Neuron (in vitro differentiated cells): ENCODE results near the gene MTM1.

ENCODE experiments used
- H2AFZ ChIP-seq: one replicate; pipeline ENCODE4 v1.6.1; 2013; ENCODE audit warnings: low read depth, mild to moderate bottlenecking, inconsistent platforms, low read length, moderate library complexity
- H3K27me3 ChIP-seq: one replicate; pipeline ENCODE4 v1.6.1; 2013; ENCODE audit warnings: low read length; ENCODE audit not compliant: insufficient read depth
- H3K36me3 ChIP-seq: one replicate; pipeline ENCODE4 v1.6.1; 2013; ENCODE audit warnings: low read length; ENCODE audit not compliant: insufficient read depth
- H3K4me1 ChIP-seq: one replicate; pipeline ENCODE4 v1.6.1; 2013; ENCODE audit warnings: low read length; ENCODE audit not compliant: insufficient read depth
- H3K4me3 ChIP-seq: 2 replicates; pipeline ENCODE4 v1.5.1; 2013; ENCODE audit warnings: mild to moderate bottlenecking, low read length, moderate library complexity
- H3K9me3 ChIP-seq: one replicate; pipeline ENCODE4 v1.6.1; 2013; ENCODE audit warnings: low read length

Gene MTM1

GRCh38 chrX:150696866-150697265 is 128.4 kb downstream of the MTM1 start:
- no peak overlapping the region for H3K4me3 ChIP-seq
- H3K4me1 ChIP-seq = peaks cover 8% of the 10 kb centered on the region
- H2AFZ ChIP-seq = no peak overlapping the region
- no peaks in the 10 kb centered on the region for H3K27me3 ChIP-seq
- no peaks in the 10 kb centered on the region for H3K9me3 ChIP-seq
- H3K36me3 ChIP-seq = peaks cover 5% of the 10 kb centered on the region

GRCh38 chrX:150697641-150698040 is 129.2 kb downstream of the MTM1 start:
- Histone ChIP-seq H3K36me3 (peaks cover 5% of the 10 kb centered on the region), H3K4me3 (no peak overlapping the region), H3K9me3 (no peaks in the 10 kb centered on the region), H3K27me3 (no peaks in the 10 kb centered on the region), H3K4me1 (peaks cover 6% of the 10 kb centered on the region), H2AFZ (no peak overlapping the region)

GRCh38 chrX:150698981-150699380 is 130.6 kb downstream of the MTM1 start:
- Histone ChIP-seq H3K4me3 (no peak overlapping the region), H2AFZ (no peak overlapping the region), H3K36me3 (peaks cover 5% of the 10 kb centered on the region), H3K27me3 (no peaks in the 10 kb centered on the region), H3K9me3 (no peaks in the 10 kb centered on the region), H3K4me1 (peaks cover 4% of the 10 kb centered on the region)

- no peak overlapping the region for H3K4me3 ChIP-seq
- H3K27me3 ChIP-seq = no peaks in the 10 kb centered on the region
- no peaks in the 10 kb centered on the region for H3K9me3 ChIP-seq
Observed at GRCh38 chrX:150700107-150700506, 131.7 kb downstream of the MTM1 start.

GRCh38 chrX:150701377-150701776 is 133.0 kb downstream of the MTM1 start:
- no peak overlapping the region for H2AFZ ChIP-seq
- H3K27me3 ChIP-seq = no peaks in the 10 kb centered on the region
- H3K4me1 ChIP-seq = no peaks in the 10 kb centered on the region
- H3K4me3 ChIP-seq = no peak overlapping the region
- no peaks in the 10 kb centered on the region for H3K9me3 ChIP-seq
- H3K36me3 ChIP-seq = peaks cover 5% of the 10 kb centered on the region

More at GRCh38 chrX:150700107-150700506, 131.7 kb downstream of the MTM1 start:
- no peaks in the 10 kb centered on the region for H3K4me1 ChIP-seq
- H3K36me3 ChIP-seq = peaks cover 5% of the 10 kb centered on the region
- no peak overlapping the region for H2AFZ ChIP-seq

- H2AFZ ChIP-seq = no peak overlapping the region
- no peaks in the 10 kb centered on the region for H3K4me1 ChIP-seq
- no peaks in the 10 kb centered on the region for H3K27me3 ChIP-seq
- peaks cover 5% of the 10 kb centered on the region for H3K36me3 ChIP-seq
- H3K9me3 ChIP-seq = no peaks in the 10 kb centered on the region
- H3K4me3 ChIP-seq = no peak overlapping the region
Observed at GRCh38 chrX:150702966-150703694, 134.7 kb downstream of the MTM1 start.

GRCh38 chrX:150703695-150703974 is 135.2 kb downstream of the MTM1 start:
- Histone ChIP-seq H3K36me3 (peaks cover 5% of the 10 kb centered on the region), H2AFZ (no peak overlapping the region), H3K4me1 (no peaks in the 10 kb centered on the region), H3K4me3 (no peak overlapping the region), H3K9me3 (no peaks in the 10 kb centered on the region), H3K27me3 (no peaks in the 10 kb centered on the region)

- Histone ChIP-seq H3K4me1 (no peaks in the 10 kb centered on the region), H3K36me3 (peaks cover 5% of the 10 kb centered on the region), H3K27me3 (no peaks in the 10 kb centered on the region), H3K9me3 (no peaks in the 10 kb centered on the region), H2AFZ (no peak overlapping the region), H3K4me3 (no peak overlapping the region)
Observed at GRCh38 chrX:150704030-150704613, 135.7 kb downstream of the MTM1 start.

- no peaks in the 10 kb centered on the region for H3K27me3 ChIP-seq
- no peaks in the 10 kb centered on the region for H3K4me1 ChIP-seq
- H2AFZ ChIP-seq = no peak overlapping the region
- no peaks in the 10 kb centered on the region for H3K9me3 ChIP-seq
- H3K4me3 ChIP-seq = no peak overlapping the region
- no peaks in the 10 kb centered on the region for H3K36me3 ChIP-seq
Observed at GRCh38 chrX:150712619-150713018, 144.2 kb downstream of the MTM1 start.

- Histone ChIP-seq H3K9me3 (no peaks in the 10 kb centered on the region), H2AFZ (no peak overlapping the region), H3K36me3 (no peaks in the 10 kb centered on the region), H3K27me3 (no peaks in the 10 kb centered on the region), H3K4me3 (no peak overlapping the region), H3K4me1 (no peaks in the 10 kb centered on the region)
Observed at GRCh38 chrX:150715184-150715583, 146.8 kb downstream of the MTM1 start.

- no peaks in the 10 kb centered on the region for H3K36me3 ChIP-seq
- no peaks in the 10 kb centered on the region for H3K27me3 ChIP-seq
- H3K9me3 ChIP-seq = no peaks in the 10 kb centered on the region
- no peak overlapping the region for H3K4me3 ChIP-seq
- H2AFZ ChIP-seq = no peak overlapping the region
- H3K4me1 ChIP-seq = no peaks in the 10 kb centered on the region
Observed at GRCh38 chrX:150719621-150720020, 151.2 kb downstream of the MTM1 start.
